ENCODE data around the gene PI16.

Gene PI16

GRCh38 chr6:37005061-37005810 lies 50.7 kb downstream of the PI16 start, which contains the start of gene FGD2:
Gene FGD2 (plus strand): TSS chr6:37005655. CDS start chr6:37005818, 163 bp downstream.
- no peak for DNase-seq

GRCh38 chr6:37005827-37006567 lies 51.5 kb downstream of the PI16 start:
- DNase-seq: no peak

GRCh38 chr6:37006793-37007339 lies 52.3 kb downstream of the PI16 start:
- no peak for DNase-seq

- DNase-seq: no peak
These were observed 53.0 kb downstream of the PI16 start for GRCh38 chr6:37007340-37008043.

GRCh38 chr6:37008484-37009465 lies 54.2 kb downstream of the PI16 start:
- DNase-seq: no peak

GRCh38 chr6:37010402-37010892 lies 55.9 kb downstream of the PI16 start:
- DNase-seq: no peak

GRCh38 chr6:37011656-37012378 lies 57.3 kb downstream of the PI16 start:
- no peak for DNase-seq

GRCh38 chr6:37013516-37014491 lies 59.3 kb downstream of the PI16 start:
- no peak for DNase-seq
